H9 (cell line): Measurements from ENCODE around the gene KRTAP10-6. TPM values are rescaled to one million over a fixed set of nuclear protein-coding genes. Genes with fewer than 3 reads are reported as not detected.

Source experiments
- DNase-seq: peaks from one replicate; pipeline ENCODE4 v3.0.0-alpha.2; 2017
- H2AFZ ChIP-seq: one replicate; pipeline ENCODE4 v1.6.1; 2013; ENCODE audit warnings: mild to moderate bottlenecking, low read length, control low read depth, moderate library complexity
- H2AK5ac ChIP-seq: 2 replicates; pipeline ENCODE4 v1.6.1; 2013; ENCODE audit warnings: low read length, control low read depth, mixed read lengths; ENCODE audit not compliant: insufficient read length
- H2BK120ac ChIP-seq: one replicate; pipeline ENCODE4 v1.6.1; 2013; ENCODE audit warnings: low read depth, mild to moderate bottlenecking, low read length, control low read depth, inconsistent platforms; ENCODE audit not compliant: poor library complexity, severe bottlenecking
- H2BK12ac ChIP-seq: 2 replicates; pipeline ENCODE4 v1.6.1; 2013; ENCODE audit warnings: low read length, control low read depth, mixed read lengths, low read depth; ENCODE audit not compliant: insufficient read length
- H2BK15ac ChIP-seq: 2 replicates; pipeline ENCODE4 v1.6.1; 2013; ENCODE audit warnings: low read depth, low read length, control low read depth
- H2BK20ac ChIP-seq: one replicate; pipeline ENCODE4 v1.6.1; 2013; ENCODE audit warnings: low read depth, mild to moderate bottlenecking, low read length, control low read depth, inconsistent platforms; ENCODE audit not compliant: poor library complexity, severe bottlenecking
- H2BK5ac ChIP-seq: 2 replicates; pipeline ENCODE4 v1.6.1; 2013; ENCODE audit warnings: low read length, control low read depth, mixed read lengths; ENCODE audit not compliant: insufficient read length
- H3K14ac ChIP-seq: 2 replicates; pipeline ENCODE4 v1.6.1; 2013; ENCODE audit warnings: low read length, control low read depth; ENCODE audit not compliant: insufficient read depth
- H3K18ac ChIP-seq: 2 replicates; pipeline ENCODE4 v1.6.1; 2013; ENCODE audit warnings: low read depth, mild to moderate bottlenecking, mixed read lengths, low read length, control low read depth; ENCODE audit not compliant: insufficient read length
- H3K23ac ChIP-seq: 2 replicates; pipeline ENCODE4 v1.6.1; 2013; ENCODE audit warnings: low read length, control low read depth, mixed read lengths, low read depth; ENCODE audit not compliant: insufficient read length
- H3K23me2 ChIP-seq: 2 replicates; pipeline ENCODE4 v1.6.1; 2013; ENCODE audit warnings: low read depth, mild to moderate bottlenecking, mixed read lengths, low read length, control low read depth; ENCODE audit not compliant: insufficient read length, poor library complexity, severe bottlenecking
- H3K27ac ChIP-seq: 2 replicates; pipeline ENCODE4 v1.5.1; 2013; ENCODE audit warnings: low read length, control low read depth, mixed read lengths, low read depth; ENCODE audit not compliant: insufficient read length
- H3K27me3 ChIP-seq: 2 replicates; pipeline ENCODE4 v1.6.1; 2013; ENCODE audit warnings: low read length, control low read depth, inconsistent platforms; ENCODE audit not compliant: insufficient read depth
- H3K4ac ChIP-seq: 2 replicates; pipeline ENCODE4 v1.6.1; 2013; ENCODE audit warnings: low read depth, mild to moderate bottlenecking, control low read depth, inconsistent platforms, low read length, moderate library complexity
- H3K4me1 ChIP-seq: 2 replicates; pipeline ENCODE4 v1.6.1; 2013; ENCODE audit warnings: low read length, control low read depth, inconsistent platforms; ENCODE audit not compliant: insufficient read depth
- H3K4me2 ChIP-seq: 2 replicates; pipeline ENCODE4 v1.6.1; 2013; ENCODE audit warnings: low read length, control low read depth, mixed read lengths; ENCODE audit not compliant: insufficient read length, insufficient read depth
- H3K56ac ChIP-seq: 2 replicates; pipeline ENCODE4 v1.6.1; 2013; ENCODE audit warnings: low read depth, mild to moderate bottlenecking, mixed read lengths, low read length, control low read depth; ENCODE audit not compliant: insufficient read length
- H3K79me1 ChIP-seq: 2 replicates; pipeline ENCODE4 v1.6.1; 2013; ENCODE audit warnings: low read depth, mild to moderate bottlenecking, moderate library complexity, low read length, control low read depth, inconsistent platforms; ENCODE audit not compliant: insufficient read depth, poor library complexity, severe bottlenecking
- H3K79me2 ChIP-seq: 2 replicates; pipeline ENCODE4 v1.6.1; 2013; ENCODE audit warnings: low read length, control low read depth, inconsistent platforms; ENCODE audit not compliant: insufficient read depth
- H3K9ac ChIP-seq: 2 replicates; pipeline ENCODE4 v1.6.1; 2013; ENCODE audit warnings: low read length, control low read depth, mixed read lengths; ENCODE audit not compliant: insufficient read length; ENCODE audit errors: extremely low read depth
- H3K9me3 ChIP-seq: one replicate; pipeline ENCODE4 v1.6.1; 2013; ENCODE audit warnings: low read depth, low read length, inconsistent platforms; ENCODE audit not compliant: control insufficient read depth
- H3T11ph ChIP-seq: one replicate; pipeline ENCODE4 v1.6.1; 2013; ENCODE audit warnings: mild to moderate bottlenecking, low read length, control low read depth, inconsistent platforms
- H4K20me1 ChIP-seq: one replicate; pipeline ENCODE4 v1.6.1; 2013; ENCODE audit not compliant: control insufficient read depth, insufficient read length, insufficient read depth
- H4K5ac ChIP-seq: 2 replicates; pipeline ENCODE4 v1.6.1; 2013; ENCODE audit warnings: low read depth, mild to moderate bottlenecking, mixed read lengths, low read length, control low read depth; ENCODE audit not compliant: insufficient read length
- H4K8ac ChIP-seq: replicated peaks from 2 replicates; pipeline ENCODE4 v1.6.1; 2013; ENCODE audit warnings: low read length, control low read depth, mixed read lengths, low read depth; ENCODE audit not compliant: insufficient read length
- H4K91ac ChIP-seq: 2 replicates; pipeline ENCODE4 v1.6.1; 2013; ENCODE audit warnings: low read depth, mild to moderate bottlenecking, moderate library complexity, mixed read lengths, low read length, control low read depth; ENCODE audit not compliant: insufficient read length
- H3K27ac Mint-ChIP-seq, 3 experiments: 2 replicates in 2 of 3; 3 replicates in 1 of 3; pipeline ENCODE4 v1.8.0; 2020 to 2021; ENCODE audit warnings: mixed read lengths in 3 of 3, mild to moderate bottlenecking in 1 of 3, moderate library complexity in 1 of 3
- H3K27me3 Mint-ChIP-seq: 2 replicates; pipeline ENCODE4 v1.8.0; 2021; ENCODE audit warnings: low read depth, mild to moderate bottlenecking, moderate library complexity, mixed read lengths
- H3K36me3 Mint-ChIP-seq, 3 experiments: 2 replicates in 2 of 3; 3 replicates in 1 of 3; pipeline ENCODE4 v1.8.0; 2020 to 2021; ENCODE audit warnings: low read depth in 3 of 3, mixed read lengths in 3 of 3; ENCODE audit not compliant: insufficient read depth in 1 of 3
- H3K4me1 Mint-ChIP-seq, 2 experiments: 2 replicates each; pipeline ENCODE4 v1.8.0; 2020; ENCODE audit warnings: mixed read lengths in 2 of 2
- H3K4me3 Mint-ChIP-seq, 2 experiments: 2 replicates in 1 of 2; 3 replicates in 1 of 2; pipeline ENCODE4 v1.8.0; 2020 to 2021; ENCODE audit warnings: mild to moderate bottlenecking in 2 of 2, mixed read lengths in 2 of 2, moderate library complexity in 1 of 2
- H3K9me3 Mint-ChIP-seq, 2 experiments: 2 replicates in 1 of 2; 3 replicates in 1 of 2; pipeline ENCODE4 v1.8.0; 2020; ENCODE audit warnings: mild to moderate bottlenecking in 2 of 2, mixed read lengths in 2 of 2, moderate library complexity in 1 of 2
- CTCF ChIP-seq: fragments of 200-600 bp; sonication (generic); conservative IDR thresholded peaks from 3 replicates; pipeline ENCODE4 v1.8.0; 2021; ENCODE audit warnings: antibody characterized with exemption, mild to moderate bottlenecking
- WGBS: extraction: QIAGEN DNeasy Blood & Tissue Kit; methylation state at CpG from one replicate; pipeline ENCODE4 v1.1.7; 2013; ENCODE audit warnings: missing lambda C conversion rate, low lambda C conversion rate, mixed read lengths; ENCODE audit not compliant: insufficient read length; ENCODE audit errors: extremely low coverage; 5-methylcytosine and 5-hydroxymethylcytosine counted together
- total RNA-seq: library from RNA; stranded (reverse); gene quantifications from 2 replicates; pipeline ENCODE4 v1.2.1, GENCODE V29; 2021

KRTAP10-6 gene
- total RNA-seq, 1 experiment from 2014 or later: not detected

DNA sequence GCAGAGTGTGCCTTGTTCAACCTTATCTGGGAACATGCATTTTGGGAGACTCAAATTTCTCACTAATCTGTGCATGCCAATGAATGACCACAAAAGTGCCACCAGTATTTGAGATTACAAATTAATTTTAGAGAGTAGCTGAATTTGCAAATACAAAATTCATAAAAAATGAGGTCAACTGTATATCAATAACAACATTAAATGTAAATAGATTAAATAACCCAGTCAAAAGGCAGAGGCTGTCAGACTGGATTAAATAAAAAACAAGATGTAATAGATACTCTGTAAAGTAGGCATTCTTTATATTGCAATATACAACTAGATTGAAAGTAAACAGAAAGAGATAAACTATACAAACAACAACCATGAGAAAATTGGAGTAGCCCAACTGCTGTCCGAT, 28.2 kb downstream of the KRTAP10-6 start:
- no peak overlapping the region for H3K27ac ChIP-seq
- H4K5ac ChIP-seq: no peak overlapping the region
- H2BK15ac ChIP-seq: no peak overlapping the region
- Mint-ChIP-seq H3K4me1 (no peaks in the 10 kb centered on the region), H3K27me3 (peaks cover 9% of the 10 kb centered on the region), H3K27ac (no peak overlapping the region), H3K36me3 (no peaks in the 10 kb centered on the region), H3K9me3 (no peaks in the 10 kb centered on the region), H3K4me3 (no peak overlapping the region)
- H3K79me1 ChIP-seq: no peaks in the 10 kb centered on the region
- no peak overlapping the region for H2BK5ac ChIP-seq
- no CpG with 5 or more reads among the region's 1 CpG for WGBS
- TF ChIP-seq CTCF: no peak
- H2BK20ac ChIP-seq: no peak overlapping the region
- H3K4me1 ChIP-seq: no peaks in the 10 kb centered on the region
- no peak overlapping the region for H3K9ac ChIP-seq
- no peak overlapping the region for H2BK120ac ChIP-seq
- no peak overlapping the region for H4K8ac ChIP-seq
- no peak overlapping the region for H3K4ac ChIP-seq
- no peaks in the 10 kb centered on the region for H3K79me2 ChIP-seq
- H2AFZ ChIP-seq: no peak overlapping the region
- no peak overlapping the region for H3K14ac ChIP-seq
- no peak overlapping the region for H3T11ph ChIP-seq
- no peaks in the 10 kb centered on the region for H3K9me3 ChIP-seq
- H2BK12ac ChIP-seq: no peak overlapping the region
- no peak overlapping the region for H3K4me2 ChIP-seq
- no peak overlapping the region for H4K91ac ChIP-seq
- no peak for DNase-seq
- H3K23ac ChIP-seq: no peak overlapping the region
- H3K27me3 ChIP-seq: no peaks in the 10 kb centered on the region
- H3K56ac ChIP-seq: no peak overlapping the region
- no peaks in the 10 kb centered on the region for H3K23me2 ChIP-seq
- no peak overlapping the region for H3K18ac ChIP-seq
- no peaks in the 10 kb centered on the region for H4K20me1 ChIP-seq
- H2AK5ac ChIP-seq: no peak overlapping the region
